Dermis blood vessel endothelial cell (primary cell): ENCODE measurements around the gene TNFRSF6B. TPM values are rescaled to one million over a fixed set of nuclear protein-coding genes. Genes with fewer than 3 reads are reported as not detected.
A peak's percentile ranks its signal among the peaks of the same experiment; 100 is the strongest.

Experiments
- DNase-seq: peaks from one replicate; pipeline ENCODE4 v3.0.0; 2010
- total RNA-seq: library from RNA; depleted of rRNA; stranded (reverse); fragments of >200 nt; gene quantifications from 2 replicates; pipeline ENCODE4 v1.2.3, GENCODE V29; 2014

Gene TNFRSF6B
- total RNA-seq, 1 donor from 2014 or later = 16.8 TPM

DNA sequence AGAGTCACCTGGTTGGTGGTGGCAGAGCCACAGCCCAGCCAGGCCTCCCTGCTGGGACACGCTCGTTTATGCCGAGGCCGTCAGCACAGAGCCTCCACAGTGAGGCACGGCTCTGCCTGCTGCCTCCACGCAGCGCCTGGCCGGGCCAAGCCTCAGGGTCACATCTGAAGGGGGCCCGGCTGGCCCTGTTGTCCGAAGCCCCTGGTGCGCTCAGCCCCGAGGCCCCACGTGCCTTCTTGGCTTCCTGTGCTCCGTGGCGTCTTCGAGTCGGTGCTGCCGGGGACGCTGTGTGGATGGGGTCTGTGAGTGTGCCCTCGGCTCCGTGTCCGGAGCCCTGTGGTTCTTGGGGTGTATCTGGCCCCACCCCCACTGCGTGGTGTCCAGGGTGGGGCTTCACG lies 10.4 kb upstream of the TNFRSF6B start:
- no peak for DNase-seq

DNA sequence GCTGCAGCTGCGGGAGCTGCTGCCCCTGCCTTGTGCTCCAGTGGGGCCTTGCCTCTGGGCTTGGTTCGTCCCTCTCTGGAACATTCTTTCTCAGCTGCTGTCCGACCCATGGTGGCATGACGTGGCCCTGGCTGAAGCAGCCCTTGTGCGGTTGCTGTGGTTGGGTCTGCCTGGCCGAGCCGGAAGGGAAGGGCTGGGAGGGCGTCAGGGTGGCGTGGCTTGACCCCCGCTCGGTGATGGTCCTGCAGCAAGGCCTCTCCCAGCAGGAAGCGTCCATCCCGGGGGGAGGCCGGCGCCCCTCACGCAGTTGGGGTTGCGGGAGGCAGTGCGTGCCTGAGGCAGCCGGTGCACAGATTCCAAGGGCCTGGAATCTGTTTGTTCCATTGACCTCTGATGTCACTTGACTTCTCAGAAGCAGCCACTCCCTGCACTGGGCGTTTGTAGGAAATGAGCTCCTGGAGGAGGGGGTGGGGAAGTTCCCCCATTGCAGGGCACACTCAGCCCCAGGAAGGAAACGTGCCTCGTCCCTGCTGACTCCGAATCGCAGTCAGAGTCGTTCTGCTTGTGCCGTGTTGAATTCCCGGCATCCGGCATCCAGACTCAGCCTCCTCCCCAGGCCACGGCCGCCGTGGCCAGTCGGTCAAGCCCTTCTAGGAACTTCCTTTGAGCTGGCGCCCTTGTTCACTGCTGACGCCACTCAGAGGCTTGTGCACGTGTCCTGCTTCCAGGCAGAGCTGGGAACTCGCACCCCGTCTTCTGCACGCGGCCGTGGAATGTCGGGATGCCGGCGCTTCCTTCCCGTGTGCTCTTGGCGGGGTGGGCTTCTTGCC lies 9.7 kb upstream of the TNFRSF6B start:
- DNase-seq = peak; percentile 96

DNA sequence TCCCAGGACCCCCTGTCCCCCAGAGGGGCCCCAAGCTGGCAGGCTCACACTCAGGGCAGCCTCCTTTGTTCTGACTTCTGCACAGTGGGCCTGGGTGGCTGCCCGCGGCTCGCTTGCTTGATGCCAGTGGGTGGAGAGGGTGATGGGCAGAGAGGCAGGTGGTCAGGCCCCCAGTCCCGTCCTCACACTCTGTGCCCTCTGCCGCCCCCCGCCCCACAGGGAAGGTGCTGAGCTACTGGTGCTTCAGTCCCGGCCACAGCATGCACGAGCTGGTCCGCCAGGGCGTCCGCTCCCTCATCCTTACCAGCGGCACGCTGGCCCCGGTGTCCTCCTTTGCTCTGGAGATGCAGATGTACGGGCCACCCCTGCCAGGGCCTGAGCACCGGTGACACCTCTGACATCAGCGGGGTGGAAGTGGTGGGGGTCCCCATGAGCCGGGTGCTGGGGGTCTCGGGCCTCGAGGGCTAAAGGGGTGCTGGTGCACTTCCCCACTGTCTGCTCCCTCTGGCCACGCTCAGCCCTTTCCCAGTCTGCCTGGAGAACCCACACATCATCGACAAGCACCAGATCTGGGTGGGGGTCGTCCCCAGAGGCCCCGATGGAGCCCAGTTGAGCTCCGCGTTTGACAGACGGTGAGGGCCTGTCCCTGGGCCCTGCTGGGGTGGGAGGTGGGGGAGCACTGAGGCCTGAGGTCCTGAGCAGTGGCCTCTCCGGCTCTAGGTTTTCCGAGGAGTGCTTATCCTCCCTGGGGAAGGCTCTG lies 8.9 kb upstream of the TNFRSF6B start:
- no peak for DNase-seq

DNA sequence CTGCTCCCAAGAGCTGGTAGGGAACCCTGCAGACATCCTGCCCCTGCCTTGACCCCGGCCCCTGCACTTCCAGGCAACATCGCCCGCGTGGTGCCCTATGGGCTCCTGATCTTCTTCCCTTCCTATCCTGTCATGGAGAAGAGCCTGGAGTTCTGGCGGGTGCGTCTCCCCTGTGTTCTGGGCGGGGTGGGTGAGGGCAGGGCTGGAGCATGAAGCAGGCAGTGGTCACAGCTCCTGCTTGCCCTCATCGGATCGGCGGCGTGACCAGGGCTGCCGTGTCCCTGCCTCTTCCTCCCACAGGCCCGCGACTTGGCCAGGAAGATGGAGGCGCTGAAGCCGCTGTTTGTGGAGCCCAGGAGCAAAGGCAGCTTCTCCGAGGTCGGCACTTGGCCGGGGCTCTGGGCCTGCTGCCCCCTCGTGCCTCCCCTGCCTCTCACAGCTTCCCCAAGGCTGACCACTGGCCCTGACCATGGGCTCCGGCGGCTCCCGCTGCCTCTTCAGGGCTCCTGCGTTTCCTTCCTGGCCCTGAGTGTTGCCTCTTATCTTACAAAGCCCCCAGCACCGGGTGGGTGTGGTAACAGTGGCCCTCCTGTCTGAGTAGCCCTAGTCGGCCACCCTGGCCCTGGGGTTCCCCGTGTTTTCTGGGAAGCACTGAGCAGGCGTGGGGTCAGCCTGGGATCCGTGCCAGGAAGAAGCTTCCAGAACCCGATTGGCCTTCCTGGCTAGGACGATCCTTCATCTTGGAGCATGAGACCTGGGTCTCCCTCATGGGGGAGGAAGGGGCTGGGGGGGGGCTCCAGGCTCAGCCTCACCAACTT lies 8.0 kb upstream of the TNFRSF6B start:
- DNase-seq = no peak

DNA sequence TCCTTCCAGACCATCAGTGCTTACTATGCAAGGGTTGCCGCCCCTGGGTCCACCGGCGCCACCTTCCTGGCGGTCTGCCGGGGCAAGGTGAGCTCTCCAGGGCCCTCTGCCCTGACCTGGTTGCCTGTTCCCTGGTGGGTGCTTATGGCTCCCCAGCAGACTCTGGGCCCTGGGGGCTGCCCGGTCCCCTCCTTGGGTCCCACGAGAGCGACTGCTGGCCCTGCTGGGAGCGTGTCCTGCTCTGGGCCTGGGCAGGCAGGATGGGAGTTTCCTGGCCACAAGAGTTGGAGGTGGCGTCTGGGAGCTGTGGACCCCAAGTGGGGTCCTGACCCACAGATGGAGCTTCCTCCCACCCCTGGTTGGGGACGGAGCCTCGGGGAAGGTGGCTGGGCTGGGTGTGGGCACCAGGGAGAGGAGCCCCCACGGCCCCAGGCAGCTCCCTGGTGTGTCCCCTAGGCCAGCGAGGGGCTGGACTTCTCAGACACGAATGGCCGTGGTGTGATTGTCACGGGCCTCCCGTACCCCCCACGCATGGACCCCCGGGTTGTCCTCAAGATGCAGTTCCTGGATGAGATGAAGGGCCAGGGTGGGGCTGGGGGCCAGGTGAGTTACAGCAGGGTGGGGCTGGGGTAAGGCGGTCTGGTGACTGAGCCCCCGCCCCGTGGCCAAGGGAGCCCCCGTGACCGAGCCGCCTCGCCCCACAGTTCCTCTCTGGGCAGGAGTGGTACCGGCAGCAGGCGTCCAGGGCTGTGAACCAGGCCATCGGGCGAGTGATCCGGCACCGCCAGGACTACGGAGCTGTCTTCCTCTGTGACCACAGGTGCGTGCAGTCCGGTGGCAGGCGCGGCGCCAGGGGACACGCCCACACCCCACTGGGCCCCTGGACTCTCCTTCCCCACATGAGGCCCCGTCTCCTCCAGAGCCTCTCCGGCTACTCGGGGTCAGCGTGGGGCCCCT lies 7.1 kb upstream of the TNFRSF6B start:
- no peak for DNase-seq

DNA sequence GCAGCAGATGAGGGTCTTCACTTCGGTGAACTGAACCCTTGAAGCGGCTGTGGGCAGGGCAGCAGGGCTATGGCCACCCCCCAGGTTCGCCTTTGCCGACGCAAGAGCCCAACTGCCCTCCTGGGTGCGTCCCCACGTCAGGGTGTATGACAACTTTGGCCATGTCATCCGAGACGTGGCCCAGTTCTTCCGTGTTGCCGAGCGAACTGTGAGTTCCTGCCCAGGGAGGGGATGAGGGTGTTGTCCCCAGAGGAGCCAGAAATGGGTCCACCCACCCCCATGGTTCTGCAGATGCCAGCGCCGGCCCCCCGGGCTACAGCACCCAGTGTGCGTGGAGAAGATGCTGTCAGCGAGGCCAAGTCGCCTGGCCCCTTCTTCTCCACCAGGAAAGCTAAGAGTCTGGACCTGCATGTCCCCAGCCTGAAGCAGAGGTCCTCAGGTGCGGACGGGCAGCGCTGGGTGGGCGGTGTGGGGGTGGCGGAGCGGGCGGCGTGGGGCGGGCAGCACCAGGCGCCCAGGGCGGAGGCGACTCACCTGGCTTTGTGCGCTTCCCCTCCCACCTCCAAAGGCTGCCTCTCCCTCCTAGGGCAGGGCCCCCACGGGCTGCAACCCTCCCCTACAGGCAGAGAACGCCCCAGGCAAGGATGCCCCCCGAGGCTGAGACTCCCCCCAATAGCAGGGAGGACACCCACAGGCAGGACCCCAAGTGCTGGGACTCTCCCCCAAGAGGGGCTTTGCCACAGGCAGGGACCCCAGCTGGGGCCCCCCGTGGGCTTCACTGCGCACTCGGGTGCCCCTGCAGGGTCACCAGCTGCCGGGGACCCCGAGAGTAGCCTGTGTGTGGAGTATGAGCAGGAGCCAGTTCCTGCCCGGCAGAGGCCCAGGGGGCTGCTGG lies 6.2 kb upstream of the TNFRSF6B start:
- no peak for DNase-seq

DNA sequence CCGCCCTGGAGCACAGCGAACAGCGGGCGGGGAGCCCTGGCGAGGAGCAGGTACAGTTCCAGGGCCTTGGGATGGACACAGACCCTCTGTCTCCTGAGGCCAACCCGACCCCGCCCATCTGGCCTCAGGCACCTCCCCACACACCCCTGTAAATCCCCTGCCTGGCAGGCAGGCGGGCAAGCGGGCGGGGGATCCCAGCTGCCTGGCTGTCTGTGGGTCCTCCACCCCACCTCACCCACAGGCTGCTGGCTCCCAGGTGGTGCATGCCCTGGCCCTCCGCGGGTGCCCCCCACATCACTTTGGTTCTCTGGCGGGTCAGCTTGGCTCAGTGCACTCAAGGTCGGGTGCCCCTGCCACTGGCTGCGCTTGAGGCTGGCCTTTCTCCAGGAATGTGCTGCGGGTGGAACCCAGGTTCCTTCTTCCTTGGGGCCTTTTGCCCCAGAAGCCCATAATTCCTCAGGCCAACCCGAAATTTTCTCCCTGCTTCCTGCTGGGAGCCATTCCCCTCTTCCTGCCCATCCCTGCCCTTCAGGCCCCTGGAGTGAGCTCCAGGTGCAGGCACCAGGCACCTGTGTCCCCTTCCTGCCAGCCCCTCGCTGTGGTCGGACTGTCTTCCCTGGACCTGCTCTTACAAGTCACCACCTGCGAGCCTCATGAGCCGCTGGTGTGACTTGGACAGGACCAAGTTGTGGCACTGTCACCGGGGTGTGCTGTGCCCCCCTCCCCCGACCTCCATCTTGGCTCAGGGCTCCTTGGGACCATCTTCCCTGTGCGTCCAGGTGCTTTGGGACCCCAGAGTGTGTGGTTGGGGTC lies 5.3 kb upstream of the TNFRSF6B start:
- DNase-seq = no peak

DNA sequence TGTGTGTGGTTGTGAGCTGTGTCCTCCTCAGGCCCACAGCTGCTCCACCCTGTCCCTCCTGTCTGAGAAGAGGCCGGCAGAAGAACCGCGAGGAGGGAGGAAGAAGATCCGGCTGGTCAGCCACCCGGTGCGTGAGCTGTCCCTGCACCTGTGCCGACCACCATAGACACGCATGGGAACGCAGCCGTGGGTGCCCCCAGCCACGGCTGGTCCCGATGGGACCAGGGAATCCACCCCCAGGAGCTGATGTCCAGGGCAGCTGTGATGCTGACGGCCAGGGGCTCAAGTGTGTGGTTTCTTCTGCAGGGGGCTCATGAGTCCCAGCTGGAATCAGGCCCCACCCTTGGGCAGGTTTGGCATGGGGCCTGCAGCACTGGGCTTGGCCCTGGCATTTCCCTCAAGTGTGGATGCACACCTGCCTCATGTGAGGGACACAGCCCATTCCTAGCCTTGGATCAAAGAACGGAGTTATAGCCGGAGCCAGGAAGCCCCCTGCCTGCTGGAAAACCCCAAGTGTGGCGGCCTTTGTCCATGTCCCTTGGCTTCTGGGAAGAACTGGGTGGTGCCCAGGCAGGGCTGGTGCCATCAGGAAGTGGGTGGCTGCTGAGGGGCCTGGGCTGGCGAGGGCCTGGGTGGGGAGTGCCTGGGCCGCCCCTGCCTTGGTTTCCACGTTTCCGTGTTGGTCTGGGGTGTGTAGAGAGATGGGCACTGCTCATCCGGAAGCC lies 4.6 kb upstream of the TNFRSF6B start:
- no peak for DNase-seq

DNA sequence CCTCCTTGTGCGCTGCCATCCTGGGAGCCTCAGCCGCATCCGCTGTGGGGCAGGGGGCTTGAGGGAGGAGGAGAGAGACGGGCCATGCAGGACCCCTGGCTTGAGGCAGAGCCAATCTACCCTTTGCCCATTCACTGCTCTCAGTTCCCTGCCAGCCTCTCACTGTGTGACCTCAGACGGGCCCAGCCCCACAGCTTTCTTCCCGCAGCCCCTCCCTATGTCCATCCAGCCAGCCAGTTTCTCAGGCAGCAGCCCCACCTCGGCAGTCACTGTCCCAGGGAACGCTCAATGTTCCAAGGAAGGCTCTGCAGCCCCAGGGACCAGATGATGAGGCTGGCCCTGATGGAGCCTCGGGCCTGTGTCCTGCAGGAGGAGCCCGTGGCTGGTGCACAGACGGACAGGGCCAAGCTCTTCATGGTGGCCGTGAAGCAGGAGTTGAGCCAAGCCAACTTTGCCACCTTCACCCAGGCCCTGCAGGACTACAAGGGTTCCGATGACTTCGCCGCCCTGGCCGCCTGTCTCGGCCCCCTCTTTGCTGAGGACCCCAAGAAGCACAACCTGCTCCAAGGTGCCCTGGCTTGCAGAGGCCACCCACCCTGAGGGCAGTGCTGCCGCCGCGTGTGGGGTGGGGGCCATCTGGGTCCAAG lies 3.9 kb upstream of the TNFRSF6B start:
- DNase-seq = no peak

DNA sequence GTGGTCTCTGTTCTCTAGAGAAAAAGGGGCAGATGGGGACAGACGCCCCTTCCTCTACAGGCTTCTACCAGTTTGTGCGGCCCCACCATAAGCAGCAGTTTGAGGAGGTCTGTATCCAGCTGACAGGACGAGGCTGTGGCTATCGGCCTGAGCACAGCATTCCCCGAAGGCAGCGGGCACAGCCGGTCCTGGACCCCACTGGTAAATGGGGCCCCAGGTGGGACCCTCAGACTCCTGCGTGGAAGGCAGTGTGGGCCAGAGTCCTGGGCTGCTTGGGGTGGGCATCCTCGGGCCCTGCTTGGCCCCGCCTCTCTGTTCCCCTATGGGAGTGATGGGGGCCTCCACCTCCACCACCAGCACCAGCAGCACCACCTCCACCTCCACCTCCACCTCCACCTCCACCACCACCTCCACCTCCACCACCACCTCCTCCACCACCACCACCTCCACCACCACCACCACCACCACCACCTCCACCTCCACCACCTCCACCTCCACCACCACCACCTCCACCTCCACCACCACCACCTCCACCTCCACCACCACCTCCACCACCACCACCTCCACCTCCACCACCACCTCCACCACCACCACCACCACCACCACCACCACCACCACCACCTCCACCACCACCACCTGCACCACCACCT lies 3.2 kb upstream of the TNFRSF6B start:
- no peak for DNase-seq

DNA sequence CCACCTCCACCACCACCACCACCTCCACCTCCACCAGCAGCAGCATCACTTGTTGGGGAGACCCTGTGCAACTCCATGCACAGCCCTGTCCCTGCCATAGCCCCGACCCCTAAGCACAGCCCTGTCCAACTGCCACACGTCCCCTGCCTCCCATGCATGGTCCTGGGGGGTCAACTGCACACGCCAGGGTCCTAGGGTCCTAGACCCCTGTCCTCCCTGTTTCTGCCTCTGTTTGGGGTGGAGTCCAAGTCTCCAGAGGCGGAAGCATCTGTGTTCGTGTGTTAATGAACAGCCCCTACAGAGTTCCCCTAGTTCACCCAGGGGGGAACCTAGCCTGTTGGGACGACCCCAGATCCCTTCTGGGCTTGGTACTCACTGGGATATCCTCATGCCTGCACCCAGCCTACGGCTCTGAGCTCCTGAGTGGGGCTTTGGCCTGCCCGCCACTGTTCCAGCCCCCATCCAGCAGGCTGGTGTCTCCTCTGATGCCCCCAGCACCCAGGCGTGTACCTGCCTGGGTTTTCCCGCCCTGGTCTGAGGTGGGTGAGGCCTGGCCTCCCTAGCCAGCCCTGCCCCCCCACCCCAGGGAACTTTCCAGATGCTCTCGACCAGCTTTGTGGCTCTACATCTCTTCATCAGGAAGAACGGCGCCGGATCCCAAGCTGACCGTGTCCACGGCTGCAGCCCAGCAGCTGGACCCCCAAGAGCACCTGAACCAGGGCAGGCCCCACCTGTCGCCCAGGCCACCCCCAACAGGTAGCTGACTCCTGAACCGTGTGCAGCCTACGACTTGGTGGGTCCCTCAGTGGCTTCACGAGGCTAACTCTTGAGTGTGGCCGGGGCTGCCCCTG lies 2.5 kb upstream of the TNFRSF6B start:
- DNase-seq = no peak

DNA sequence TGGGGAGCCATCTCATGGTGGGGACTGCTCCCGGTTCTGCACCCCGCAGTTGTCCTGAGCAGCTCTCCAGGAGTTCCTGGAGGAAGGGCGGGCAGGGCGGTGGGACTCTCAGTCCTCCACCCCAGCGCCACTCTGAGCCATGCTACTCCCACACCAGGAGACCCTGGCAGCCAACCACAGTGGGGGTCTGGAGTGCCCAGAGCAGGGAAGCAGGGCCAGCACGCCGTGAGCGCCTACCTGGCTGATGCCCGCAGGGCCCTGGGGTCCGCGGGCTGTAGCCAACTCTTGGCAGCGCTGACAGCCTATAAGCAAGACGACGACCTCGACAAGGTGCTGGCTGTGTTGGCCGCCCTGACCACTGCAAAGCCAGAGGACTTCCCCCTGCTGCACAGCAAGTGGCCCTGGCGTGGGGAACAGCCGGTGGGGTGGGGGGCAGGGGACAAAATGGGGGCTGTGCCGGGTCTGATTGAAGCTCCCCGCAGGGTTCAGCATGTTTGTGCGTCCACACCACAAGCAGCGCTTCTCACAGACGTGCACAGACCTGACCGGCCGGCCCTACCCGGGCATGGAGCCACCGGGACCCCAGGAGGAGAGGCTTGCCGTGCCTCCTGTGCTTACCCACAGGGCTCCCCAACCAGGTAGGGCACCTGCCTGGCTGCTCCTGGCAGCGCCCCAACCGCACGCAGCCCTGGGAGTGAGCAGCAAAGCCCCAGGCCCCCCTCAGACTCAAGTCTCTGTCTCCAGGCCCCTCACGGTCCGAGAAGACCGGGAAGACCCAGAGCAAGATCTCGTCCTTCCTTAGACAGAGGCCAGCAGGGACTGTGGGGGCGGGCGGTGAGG lies 1.6 kb upstream of the TNFRSF6B start:
- no peak for DNase-seq

DNA sequence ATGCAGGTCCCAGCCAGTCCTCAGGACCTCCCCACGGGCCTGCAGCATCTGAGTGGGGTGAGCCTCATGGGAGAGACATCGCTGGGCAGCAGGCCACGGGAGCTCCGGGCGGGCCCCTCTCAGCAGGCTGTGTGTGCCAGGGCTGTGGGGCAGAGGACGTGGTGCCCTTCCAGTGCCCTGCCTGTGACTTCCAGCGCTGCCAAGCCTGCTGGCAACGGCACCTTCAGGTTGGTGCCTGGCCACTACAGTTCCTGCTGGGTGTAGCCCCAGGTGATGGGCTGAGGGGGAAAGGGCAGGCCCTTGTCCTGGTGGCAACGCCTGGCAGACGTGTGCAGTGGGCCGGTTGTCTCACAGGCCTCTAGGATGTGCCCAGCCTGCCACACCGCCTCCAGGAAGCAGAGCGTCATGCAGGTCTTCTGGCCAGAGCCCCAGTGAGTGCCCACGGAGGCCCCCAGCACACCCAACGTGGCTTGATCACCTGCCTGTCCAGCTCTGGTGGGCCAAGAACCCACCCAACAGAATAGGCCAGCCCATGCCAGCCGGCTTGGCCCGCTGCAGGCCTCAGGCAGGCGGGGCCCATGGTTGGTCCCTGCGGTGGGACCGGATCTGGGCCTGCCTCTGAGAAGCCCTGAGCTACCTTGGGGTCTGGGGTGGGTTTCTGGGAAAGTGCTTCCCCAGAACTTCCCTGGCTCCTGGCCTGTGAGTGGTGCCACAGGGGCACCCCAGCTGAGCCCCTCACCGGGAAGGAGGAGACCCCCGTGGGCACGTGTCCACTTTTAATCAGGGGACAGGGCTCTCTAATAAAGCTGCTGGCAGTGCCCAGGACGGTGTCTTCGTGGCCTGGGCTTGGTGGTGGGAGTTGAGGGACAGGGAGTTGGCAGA lies 787 bp upstream of the TNFRSF6B start:
- DNase-seq = no peak

DNA sequence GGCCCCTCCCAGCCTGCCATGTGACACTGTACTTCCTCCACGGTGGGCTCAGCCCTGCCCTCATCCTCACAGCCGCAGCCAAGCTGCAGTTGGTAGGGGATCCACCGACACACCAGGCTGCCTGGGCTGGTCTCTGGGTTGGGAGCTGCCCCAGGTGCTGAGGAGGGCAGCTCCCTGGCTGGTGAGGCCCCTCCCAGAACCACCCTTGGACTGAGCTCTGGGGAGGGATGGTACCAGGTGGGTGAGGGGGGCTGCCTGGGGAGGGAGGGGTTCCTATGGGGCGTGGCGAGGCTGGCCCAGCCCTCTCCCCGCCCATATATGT lies 185 bp upstream of the TNFRSF6B start:
- peak; percentile 46 for DNase-seq

DNA sequence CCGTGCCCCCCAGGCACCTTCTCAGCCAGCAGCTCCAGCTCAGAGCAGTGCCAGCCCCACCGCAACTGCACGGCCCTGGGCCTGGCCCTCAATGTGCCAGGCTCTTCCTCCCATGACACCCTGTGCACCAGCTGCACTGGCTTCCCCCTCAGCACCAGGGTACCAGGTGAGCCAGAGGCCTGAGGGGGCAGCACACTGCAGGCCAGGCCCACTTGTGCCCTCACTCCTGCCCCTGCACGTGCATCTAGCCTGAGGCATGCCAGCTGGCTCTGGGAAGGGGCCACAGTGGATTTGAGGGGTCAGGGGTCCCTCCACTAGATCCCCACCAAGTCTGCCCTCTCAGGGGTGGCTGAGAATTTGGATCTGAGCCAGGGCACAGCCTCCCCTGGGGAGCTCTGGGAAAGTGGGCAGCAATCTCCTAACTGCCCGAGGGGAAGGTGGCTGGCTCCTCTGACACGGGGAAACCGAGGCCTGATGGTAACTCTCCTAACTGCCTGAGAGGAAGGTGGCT lies 960 bp downstream of the TNFRSF6B start:
- no peak for DNase-seq
